GM12892 (cell line): ENCODE measurements around the gene EIF3K.

ENCODE experiments used
- POLR2A ChIP-seq: IDR thresholded peaks from 2 replicates; pipeline ENCODE4 v1.6.1; 2011; ENCODE audit warnings: low read depth, low read length, control low read depth
- POLR2AphosphoS5 ChIP-seq: IDR thresholded peaks from 2 replicates; pipeline ENCODE4 v1.6.1; 2011; ENCODE audit warnings: low read depth, low read length, control low read depth

GRCh38 chr19:38658462-38659306 lies 39.7 kb downstream of the EIF3K start:
- TF ChIP-seq POLR2A (no peak), POLR2AphosphoS5 (no peak)
